NCI-H1105 (cell line): ENCODE data around the gene MT2A.
"Not testable (repeated sequence)": the region's sequence is repeated elsewhere in the genome, so short reads cannot be mapped to it uniquely, and the experiment has no call there.

ENCODE experiments used
- DNase-seq: peaks from one replicate; lab custom pipeline; 2025; lab: John Stamatoyannopoulos, UW

Gene MT2A

DNA sequence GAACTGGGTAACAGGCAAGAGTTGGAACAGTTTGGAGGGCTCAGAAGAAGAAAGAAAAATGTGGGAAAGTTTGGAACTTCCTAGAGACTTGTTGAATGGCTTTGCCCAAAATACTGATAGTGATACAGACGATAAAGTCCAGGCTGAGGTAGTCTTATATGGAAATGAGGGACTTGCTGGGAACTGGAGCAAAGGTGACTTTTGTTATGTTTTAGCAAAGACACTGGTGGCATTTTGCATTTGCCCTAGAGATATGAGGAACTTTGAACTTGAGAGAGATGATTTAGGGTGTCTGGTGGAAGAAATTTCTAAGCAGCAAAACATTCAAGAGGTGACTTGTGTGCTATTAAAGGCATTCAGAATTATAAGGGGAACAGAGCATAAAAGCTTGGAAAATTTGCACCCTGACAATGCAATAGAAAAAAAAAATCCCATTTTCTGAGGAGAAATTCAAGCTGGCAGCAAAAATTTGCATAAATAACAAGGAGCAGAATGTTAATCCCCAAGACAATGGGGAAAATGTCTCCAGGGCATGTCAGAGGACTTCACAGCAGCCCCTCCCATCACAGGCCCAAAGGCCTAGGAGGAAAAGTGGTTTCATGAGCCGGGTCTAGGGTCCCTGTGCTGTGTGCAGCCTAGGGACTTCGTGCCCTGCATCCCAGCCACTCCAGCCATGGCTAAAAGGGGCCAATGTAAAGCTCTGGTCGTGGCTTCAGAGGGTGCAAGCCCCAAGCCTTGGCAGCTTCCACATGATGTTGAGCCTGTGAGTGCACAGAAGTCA is 13.5 kb downstream of the MT2A start:
- not testable (repeated sequence) for DNase-seq

DNA sequence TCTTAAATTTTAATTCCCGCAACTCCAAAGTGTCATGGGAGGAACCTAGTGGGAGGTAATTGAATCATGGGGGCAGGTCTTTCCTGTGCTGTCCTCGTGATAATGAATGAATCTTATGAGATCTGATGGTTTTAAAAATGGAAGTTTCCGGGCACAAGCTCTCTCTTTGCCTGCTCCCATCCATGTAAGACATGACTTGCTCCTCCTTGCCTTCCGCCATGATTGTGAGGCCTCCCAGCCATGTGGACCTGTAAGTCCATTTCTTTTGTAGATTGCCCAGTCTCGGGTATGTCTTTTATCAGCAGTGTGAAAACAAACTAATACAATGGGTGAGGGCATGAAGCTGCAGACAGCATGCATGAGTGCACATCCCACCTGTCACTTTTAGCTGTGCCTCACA is 14.8 kb downstream of the MT2A start:
- not testable (repeated sequence) for DNase-seq

DNA sequence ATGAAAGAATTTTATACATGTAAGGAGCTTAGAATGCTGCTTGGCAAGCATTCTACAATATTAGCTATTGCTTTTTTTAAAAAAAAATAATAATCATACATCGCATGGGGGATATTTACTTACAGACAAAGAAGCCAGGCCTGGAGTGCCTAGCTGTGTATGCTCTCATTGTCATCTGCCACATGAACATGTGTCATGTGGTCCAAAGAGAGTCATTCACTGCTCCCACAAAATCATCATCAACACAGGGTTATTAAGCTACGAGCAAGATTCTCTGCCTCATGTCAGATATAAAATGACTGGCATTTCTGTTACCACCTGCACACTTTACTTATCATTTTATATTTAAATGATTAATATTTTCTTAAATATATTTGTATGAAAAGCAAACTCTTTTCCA is 15.3 kb downstream of the MT2A start:
- DNase-seq = no peak

DNA sequence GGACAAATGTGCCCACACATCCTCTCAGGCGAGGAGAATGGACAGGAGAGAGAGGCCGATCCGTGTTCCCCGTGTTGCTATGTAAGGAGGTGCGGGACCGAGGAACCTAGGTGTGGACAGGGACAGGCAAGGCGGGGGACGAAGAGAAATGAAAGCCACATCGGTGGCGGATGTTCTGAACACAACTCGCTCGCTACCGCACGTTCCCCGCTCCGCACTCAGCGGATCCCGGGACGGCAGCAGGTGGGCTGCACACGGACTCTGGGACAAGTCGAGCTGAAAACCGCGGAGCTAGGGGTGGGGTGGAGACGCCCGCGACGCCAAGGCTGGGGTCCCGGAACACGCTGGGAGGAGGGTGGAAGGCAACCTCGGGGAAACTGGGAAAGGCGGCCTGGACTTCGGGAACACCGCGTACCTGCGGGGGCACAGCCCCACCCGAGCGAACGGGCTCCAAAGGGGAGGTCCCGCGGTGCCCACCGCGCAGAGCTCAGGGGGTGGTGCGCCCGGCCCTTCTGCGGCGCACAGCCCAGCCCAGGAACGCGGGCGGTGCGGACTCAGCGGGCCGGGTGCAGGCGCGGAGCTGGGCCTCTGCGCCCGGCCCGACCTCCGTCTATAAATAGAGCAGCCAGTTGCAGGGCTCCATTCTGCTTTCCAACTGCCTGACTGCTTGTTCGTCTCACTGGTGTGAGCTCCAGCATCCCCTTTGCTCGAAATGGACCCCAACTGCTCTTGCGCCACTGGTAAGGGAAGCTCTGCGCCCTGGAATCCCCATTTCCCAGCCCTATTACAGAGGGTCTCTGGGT is 17.0 kb downstream of the MT2A start, which contains the start of gene MT1E:
Gene MT1E (plus strand): TSS at position 642 of the 803 bp plus-strand sequence. CDS start 71 bp downstream, at position 713.
- DNase-seq = no peak

DNA sequence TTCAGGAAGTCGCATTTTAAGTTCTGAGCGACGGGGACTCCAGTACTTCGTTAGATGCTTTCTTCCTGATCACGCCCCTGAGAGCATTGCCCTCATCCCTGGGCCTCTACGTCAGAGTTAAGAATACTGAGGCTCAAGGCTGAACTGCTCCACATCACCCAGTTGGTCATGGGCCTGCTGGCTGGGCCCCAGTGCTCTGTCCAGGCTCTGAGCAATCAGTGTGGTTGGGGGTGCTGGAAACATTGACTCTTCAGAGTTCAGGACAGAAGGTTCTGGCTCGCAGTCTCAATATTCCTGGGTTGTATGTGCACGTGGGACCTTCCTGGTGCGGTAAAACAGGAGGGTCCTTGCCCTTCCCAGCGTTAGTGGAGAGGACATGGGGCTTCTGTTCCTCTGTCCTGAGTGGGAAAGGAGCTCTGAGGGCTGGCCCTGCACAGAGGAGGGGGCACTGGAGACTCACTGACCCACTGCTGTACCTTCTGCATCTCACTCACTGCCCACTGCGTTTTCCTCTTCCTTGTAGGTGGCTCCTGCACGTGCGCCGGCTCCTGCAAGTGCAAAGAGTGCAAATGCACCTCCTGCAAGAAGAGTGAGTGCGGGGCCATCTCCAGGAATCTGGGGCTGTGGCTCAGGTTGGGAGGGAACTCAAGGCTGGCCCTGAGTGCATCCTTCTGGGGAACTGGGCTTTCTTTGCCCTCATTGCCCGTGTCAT is 17.7 kb downstream of the MT2A start:
- DNase-seq = no peak

DNA sequence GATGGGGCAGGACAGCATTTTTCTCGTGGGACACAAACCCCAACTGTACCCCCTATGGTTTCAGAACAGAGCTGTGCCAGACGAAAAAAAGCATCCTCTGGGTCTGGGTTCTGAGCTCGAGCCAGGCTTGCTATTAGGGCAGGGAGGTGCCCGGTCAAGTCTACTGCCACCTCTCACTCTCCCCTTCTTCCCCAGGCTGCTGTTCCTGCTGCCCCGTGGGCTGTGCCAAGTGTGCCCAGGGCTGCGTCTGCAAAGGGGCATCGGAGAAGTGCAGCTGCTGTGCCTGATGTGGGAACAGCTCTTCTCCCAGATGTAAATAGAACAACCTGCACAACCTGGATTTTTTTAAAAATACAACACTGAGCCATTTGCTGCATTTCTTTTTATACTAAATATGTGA is 18.3 kb downstream of the MT2A start:
- no peak for DNase-seq

DNA sequence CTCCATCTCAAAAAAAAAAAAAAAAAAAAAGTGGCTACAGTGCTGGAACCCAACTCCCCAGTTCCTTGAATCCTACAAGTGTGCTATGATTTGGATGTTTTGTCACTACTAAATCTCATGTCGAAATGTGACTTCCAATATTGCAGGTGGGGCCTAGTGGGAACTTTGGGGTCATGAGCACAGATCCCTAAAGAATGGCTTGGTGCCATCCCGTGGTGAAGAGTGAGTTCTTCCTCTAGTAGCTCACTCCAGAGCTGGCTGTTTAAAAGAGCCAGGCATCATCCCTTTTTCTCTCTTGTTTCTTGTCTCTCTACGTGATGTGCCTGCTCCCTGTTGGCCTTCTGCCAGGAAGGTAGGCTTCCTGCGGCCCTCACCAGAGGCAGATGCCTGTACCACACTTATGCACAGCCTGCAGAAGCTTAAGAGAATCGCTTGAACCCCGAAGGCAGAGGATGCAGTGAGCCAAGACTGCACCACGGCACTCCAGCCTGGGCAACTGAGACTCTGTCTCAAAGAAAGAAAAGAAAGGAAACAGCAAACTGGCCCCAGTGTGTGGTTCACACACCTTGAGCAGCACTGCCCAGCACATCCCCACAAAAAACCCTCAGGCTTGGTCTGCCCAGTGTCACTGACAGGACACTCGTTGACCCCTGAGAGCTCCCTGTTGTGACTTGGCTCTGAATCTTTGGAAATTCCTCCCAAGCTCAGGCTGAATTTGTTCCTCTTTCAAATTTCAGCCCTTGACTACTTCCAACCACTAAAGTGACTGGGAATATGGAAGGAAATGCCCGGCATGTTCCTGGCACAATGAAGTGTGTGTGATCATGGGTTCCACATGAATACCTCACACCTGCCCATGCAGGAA is 20.3 kb downstream of the MT2A start:
- no peak for DNase-seq

DNA sequence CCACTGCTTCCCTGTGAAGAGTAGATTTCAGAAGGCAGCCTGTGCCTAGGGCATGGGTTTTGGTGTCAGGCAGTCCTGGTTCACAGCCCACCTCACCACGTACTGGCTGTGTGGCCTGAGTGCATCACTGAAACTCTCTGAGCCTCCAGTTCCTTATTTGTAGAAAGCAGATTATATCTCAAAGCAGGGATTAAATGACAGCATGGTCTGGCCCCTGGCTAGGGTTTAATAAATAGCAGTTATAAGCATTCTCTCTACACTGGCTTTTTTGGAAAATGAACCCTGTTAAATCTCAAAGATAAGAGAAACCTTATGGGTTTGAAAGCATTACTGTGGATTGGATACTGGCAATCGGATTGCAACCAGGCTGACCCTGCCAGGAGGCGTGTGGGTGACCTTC is 21.1 kb downstream of the MT2A start:
- no peak for DNase-seq

DNA sequence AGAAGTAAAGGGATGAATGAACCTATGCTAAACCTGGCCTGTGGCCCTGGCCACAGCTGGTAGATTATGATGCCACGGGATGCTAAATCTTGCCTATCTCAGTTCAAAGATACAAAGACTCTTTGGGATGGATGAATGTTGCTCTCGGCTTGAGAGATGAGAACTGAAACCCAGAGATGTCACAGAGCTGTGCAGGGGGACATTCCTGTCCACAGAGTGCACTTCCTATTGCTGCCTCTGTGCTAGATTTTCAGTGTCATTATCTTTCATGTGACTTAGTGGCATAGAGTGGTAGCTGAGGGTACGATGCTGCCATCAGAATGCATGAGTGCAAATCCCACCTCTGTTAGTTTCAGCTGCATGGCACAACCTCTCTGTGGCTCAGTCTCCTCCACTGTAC is 21.8 kb downstream of the MT2A start:
- no peak for DNase-seq

DNA sequence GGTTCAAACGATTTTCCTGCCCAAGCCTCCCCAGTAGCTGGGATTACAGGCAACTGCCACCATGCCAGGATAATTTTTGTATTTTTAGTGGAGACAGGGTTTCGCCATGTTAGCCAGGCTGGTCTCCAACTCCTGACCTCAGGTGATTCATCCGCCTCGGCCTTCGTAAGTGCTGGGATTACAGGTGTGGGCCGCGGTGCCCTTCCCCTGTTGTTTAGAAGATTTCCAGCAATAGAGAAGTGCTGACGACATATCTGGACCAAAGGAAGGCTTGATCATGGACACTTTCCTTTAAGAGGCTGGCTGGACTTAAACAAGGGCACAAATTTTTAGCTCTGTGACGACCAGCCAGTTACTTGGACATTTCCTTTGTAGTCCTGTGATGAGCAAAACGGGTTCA is 22.8 kb downstream of the MT2A start:
- no peak for DNase-seq

DNA sequence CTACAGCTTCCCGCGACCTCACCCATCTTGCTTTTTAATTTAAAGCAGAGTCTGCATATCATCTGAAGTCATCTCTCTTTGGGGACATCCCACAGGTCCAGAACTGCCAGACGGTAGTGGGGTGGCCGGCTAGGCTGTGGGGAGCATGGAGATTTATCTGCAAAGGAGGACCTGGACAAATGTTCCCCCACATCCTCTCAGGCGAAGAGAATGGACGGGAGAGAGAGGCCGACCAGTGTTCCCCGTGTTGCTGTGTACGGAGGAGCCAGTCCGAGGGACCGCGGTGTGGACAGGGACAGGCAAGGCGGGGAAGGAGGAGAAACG is 23.4 kb downstream of the MT2A start:
- no peak for DNase-seq

DNA sequence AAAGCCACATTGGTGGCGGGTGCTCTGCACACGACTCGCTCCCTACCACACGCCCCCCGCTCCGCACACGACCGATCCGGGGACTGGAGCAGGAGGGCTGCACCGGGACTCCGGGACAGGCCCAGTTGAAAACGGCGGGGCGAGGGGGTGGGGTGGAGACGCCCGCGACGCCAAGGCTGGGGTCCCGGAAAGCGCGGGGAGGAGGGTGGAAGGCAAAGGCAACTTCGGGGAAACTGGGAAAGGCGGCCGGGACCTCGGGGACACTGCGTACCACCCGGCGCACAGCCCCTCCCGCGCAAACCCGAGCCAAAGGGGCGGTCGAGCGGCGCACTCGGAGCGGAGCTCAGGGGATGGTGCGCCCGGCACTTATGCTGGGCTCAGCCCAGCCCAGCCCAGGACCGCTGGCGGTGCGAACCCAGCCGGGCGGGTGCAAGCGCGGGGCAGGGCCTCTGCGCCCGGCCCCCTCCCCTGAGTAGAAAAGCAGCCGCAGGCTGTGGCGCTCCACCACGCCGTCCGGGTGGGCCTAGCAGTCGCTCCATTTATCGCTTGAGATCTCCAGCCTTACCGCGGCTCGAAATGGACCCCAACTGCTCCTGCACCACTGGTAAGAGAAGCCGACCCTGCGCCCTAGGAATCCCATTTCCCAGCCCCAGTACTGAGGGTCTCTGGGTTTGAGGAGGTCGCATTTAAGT is 23.9 kb downstream of the MT2A start, which contains the start of gene MT1M:
Gene MT1M (plus strand): TSS at position 504 of the 692 bp plus-strand sequence. CDS start 73 bp downstream, at position 577.
- no peak for DNase-seq

DNA sequence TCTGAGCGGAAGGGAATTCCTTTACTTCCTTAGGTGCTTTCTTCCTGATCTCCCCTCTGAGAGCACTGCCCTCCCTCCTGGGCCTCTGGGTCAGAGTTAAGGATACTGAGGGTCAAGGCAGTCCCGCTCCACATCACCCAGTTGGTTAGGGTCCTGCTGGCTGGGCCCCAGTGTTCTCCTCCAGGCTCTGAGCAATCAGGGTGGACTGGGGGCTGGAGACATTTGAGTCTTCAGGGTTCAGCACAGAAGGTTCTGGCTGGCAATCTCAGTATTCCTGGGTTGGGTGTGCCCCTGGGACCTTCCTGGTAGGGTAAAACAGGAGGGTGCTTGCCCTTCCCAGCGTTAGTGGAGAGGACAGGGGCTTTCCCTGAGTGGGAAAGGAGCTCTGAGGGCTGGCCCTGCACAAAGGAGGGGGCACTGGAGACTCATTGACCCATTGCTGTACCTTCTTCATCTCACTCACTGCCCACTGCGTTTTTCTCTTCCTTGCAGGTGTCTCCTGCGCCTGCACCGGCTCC is 24.5 kb downstream of the MT2A start:
- no peak for DNase-seq

DNA sequence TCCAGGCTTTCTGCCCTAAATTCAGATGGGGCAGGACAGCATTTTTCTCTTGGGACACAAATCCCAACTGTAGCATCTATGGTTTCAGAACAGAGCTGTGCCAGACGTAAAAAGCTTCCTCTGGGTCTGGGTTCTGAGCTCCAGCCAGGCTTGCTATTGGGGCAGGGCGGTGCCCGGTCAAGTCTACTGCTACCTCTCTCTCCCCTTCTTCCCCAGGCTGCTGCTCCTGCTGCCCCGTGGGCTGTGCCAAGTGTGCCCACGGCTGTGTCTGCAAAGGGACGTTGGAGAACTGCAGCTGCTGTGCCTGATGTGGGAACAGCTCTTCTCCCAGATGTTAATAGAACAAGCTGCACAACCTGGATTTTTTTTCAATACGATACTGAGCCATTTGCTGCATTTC is 25.2 kb downstream of the MT2A start:
- DNase-seq = no peak

DNA sequence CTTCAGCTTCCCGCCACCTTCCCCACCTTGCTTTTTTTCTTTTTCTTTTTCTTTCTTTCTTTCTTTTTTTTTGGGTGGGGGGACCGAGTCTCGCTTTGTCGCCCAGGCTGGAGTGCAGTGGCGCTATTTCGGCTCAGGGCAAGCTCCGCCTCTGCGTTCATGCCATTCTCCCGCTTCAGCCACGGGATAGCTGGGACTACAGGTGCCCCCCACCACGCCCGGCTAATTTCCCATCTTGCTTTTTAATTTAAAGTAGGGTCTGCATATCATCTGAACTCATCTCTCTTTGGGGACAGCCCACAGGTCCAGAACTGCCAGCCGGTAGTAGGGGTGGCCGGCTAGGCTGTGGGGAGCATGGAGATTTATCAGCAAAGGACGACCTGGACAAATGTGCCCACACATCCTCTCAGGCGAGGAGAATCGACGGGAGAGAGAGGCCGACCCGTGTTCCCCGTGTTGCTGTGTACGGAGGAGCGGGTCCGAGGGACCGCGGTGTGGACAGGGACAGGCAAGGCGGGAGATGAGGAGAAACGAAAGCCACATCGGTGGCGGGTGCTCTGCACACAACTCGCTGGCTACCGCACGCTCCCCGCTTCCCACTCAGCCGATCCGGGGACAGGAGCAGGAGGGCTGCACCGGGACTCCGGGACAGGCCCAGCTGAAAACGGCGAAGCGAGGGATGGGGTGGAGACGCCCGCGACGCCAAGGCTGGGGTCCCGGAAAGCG is 26.5 kb downstream of the MT2A start:
- DNase-seq = no peak

DNA sequence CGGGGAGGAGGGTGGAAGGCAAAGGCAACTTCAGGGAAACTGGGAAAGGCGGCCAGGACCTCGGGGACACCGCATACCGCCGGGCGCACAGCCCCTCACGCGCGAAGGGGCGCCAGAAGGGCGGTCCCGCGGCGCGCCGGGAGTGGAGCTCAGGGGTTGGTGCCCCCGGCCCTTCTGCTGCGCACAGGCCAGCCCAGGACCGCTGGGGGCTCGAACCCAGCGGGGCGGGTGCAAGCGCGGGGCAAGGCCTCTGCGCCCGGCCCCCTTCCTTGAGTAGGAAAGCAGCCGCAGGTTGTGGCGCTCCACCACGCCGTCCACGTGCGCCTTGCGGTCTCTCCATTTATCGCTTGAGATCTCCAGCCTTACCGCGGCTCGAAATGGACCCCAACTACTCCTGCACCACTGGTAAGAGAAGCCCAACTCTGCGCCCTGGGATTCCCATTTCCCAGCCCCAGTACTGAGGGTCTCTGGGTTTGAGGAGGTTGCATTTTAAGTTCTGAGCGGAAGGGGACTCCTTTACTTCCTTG is 27.1 kb downstream of the MT2A start:
- DNase-seq = no peak

DNA sequence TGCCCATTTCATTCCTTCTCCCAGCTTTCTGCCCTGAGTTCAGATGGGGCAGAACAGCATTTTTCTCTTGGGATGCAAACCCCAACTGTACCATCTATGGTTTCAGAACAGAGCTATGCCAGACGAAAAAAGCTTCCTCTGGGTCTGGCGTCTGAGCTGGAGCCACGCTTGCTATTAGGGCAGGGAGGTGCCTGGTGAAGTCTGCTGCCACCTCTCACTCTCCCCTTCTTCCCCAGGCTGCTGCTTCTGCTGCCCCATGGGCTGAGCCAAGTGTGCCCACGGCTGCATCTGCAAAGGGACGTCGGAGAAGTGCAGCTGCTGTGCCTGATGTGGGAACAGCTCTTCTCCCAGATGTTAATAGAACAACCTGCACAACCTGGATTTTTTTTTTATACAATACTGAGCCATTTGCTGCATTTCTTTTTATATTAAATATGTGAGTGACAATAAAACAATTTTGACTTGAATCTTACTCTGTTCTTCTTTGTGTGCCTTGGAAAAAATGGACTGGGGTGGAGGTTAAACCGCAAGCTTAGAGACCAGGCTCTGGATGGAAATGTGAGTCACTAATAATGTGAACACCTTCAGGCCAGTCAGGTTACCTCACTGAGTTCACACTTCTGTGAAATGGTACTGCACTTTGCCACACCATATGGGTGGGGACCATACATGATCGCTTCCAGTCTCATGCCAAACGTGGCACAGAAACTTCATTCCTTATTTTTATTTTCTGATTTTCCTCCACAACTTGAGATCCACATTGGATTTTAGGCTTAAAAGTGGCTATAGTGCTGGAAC is 28.4 kb downstream of the MT2A start:
- DNase-seq = no peak

DNA sequence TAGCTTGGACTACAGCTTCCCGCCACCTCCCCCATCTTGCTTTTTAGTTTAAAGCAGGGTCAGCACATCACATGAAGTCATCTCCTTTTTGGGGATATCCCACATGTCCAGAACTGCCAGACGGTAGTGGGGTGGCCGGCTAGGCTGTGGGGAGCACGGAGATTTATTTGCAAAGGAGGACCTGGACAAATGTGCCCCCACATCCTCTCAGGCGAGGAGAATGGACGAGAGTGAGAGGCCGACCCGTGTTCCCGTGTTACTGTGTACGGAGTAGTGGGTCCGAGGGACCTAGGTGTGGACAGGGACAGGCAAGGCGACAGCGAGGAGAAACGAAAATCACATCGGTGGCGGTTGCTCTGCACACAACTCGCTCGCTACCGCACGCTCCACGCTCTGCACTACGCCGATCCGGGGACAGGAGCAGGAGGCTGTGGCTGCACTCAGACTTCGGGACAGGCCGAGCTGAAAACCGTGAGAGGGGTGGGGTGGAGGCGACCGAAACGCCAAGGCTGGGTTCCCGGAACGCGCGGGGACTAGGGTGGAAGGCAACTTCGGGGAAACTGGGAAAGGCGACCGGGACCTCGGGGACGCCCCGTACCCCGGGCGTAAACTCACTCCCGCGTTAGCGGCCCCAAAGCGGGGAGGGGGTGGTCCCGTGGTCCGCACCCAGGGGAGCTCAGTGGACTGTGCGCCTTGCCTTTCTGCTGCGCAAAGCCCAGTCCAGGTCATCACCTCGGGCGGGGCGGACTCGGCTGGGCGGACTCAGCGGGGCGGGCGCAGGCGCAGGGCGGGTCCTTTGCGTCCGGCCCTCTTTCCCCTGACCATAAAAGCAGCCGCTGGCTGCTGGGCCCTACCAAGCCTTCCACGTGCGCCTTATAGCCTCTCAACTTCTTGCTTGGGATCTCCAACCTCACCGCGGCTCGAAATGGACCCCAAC is 29.7 kb downstream of the MT2A start, which contains the start of gene MT1A:
Gene MT1A (plus strand): TSS at position 853 of the 937 bp plus-strand sequence. CDS start 73 bp downstream, at position 926.
- no peak for DNase-seq
